ENCODE measurements around the gene BEGAIN. TPM values are rescaled to one million over a fixed set of nuclear protein-coding genes. Genes with fewer than 3 reads are reported as not detected.
A peak's percentile ranks its signal among the peaks of the same experiment; 100 is the strongest.

BEGAIN gene
- total and polyA plus RNA-seq, 2 experiments from 2014 or later, result 0.11 to 0.65 TPM

DNA sequence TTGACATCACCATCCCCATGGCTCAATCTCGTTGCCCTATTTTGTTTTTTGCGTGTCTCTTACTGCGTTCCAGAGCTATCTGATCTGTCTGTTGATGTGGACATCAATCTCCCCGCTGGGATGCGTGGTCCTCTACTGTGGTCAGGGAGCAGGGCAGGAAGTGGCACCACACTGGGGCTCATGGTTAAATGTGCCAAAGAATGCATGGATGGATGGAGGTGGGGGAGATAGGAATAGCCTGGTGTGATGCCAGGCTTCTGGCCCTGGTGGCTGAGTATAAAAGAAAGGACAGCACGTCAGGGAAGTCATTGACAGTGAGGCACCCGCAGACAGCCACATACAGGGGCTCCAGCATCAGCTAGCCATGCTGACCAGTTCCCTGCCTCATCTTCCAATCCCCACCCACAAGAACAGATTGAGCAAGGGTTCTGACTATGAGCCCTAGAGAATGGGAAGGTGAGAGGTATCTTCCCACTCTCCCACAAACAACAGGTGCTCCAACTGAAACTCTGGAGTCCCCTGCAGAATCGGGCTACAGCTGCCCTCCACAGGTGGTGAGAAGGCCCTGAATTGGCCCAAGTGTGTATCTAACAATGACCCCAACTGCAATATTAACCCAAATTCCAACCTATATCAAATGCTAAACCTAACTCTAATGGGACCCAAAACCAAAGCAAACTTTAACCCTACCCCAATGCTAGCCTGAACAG lies 2.7 kb upstream of the BEGAIN start:
- no peaks in the 10 kb centered on the region for H3K4me1 ChIP-seq (ENCODE audit: insufficient read depth)
- no peak for TF ChIP-seq EZH2phosphoT487 (IDR thresholded peaks at IDR 0.05; ENCODE audit: insufficient read depth, low read depth)
- TF ChIP-seq EZH2 (IDR thresholded peaks at IDR 0.05; ENCODE audit: insufficient read depth, poor library complexity, severe bottlenecking), result no peak
- no peak overlapping the region for H3K27ac ChIP-seq
- DNase-seq, result no peak
- H3K9me3 ChIP-seq (ENCODE audit: low read depth), result no peaks in the 10 kb centered on the region
- no peaks in the 10 kb centered on the region for H3K36me3 ChIP-seq (ENCODE audit: low read depth)
- H3K4me2 ChIP-seq (ENCODE audit: unreplicated experiment), result no peak overlapping the region
- no peaks in the 10 kb centered on the region for H3K79me2 ChIP-seq (ENCODE audit: insufficient read depth)
- H2AFZ ChIP-seq, result no peak overlapping the region
- H3K9me2 ChIP-seq (ENCODE audit: insufficient read depth), result no peaks in the 10 kb centered on the region
- H3K4me3 ChIP-seq, result no peak overlapping the region
- in situ Hi-C loops (cut with MboI), result no loop called here
- no peak overlapping the region for H3K9ac ChIP-seq
- no peaks in the 10 kb centered on the region for H4K20me1 ChIP-seq (ENCODE audit: insufficient read depth)
- no peaks in the 10 kb centered on the region for H3F3A ChIP-seq (ENCODE audit: insufficient read depth)
- peaks cover 34% of the 10 kb centered on the region for H3K27me3 ChIP-seq (replicated peaks; ENCODE audit: insufficient read depth)
- 74 to 75% methylated on average over 8 of the region's 8 CpGs for WGBS, 2 experiments (ENCODE audit: low coverage in 1 of 2, low lambda C conversion rate in 2 of 2, missing lambda C conversion rate in 2 of 2)

DNA sequence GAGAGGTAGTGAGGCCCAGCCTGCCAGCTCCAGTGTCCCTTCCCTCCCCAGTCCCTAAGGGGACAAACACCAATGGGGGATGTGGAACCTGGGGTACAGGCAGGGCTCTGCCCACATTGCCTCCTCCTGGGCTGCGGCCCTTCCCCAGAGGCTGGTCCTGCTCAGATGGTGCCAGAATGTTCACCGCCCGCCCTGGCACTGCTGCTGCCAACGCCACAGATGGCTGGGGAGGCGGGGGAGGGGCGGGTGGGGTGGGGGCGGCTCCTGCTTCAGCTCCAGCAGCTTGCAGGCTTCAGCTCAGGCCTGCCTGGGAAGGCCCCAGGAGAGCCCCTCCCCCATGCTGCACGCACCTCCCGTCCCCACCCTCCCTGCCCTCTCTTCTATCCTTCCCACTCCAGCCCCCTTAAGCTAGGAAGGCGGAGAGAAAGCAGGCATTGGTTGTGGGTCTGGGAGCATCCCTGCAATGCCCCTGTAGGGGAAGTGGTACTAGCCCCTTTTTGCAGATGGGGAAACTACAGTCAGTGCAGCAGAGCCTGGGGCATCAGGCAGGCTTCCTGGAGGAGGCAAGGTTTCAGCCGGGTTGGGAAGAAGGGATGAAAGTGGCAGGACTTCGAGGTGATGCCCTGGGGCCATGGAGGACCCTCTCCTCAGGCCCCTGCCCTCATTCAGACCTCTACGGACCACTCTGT lies 2.0 kb upstream of the BEGAIN start:
- peaks cover 27% of the 10 kb centered on the region for H3K27me3 ChIP-seq (replicated peaks; ENCODE audit: insufficient read depth)
- H3K36me3 ChIP-seq (ENCODE audit: low read depth), result no peaks in the 10 kb centered on the region
- no peaks in the 10 kb centered on the region for H3K4me1 ChIP-seq (ENCODE audit: insufficient read depth)
- DNase-seq, result no peak
- TF ChIP-seq EZH2phosphoT487 (IDR thresholded peaks at IDR 0.05; ENCODE audit: insufficient read depth, low read depth) (no peak), EZH2 (IDR thresholded peaks at IDR 0.05; ENCODE audit: insufficient read depth, poor library complexity, severe bottlenecking) (no peak)
- no peaks in the 10 kb centered on the region for H3K79me2 ChIP-seq (ENCODE audit: insufficient read depth)
- no peaks in the 10 kb centered on the region for H3K9me2 ChIP-seq (ENCODE audit: insufficient read depth)
- in situ Hi-C loops (cut with MboI), result no loop called here
- H3K9me3 ChIP-seq (ENCODE audit: low read depth), result no peaks in the 10 kb centered on the region
- no peak overlapping the region for H2AFZ ChIP-seq
- no peaks in the 10 kb centered on the region for H4K20me1 ChIP-seq (ENCODE audit: insufficient read depth)
- 37 to 38% methylated on average over 8 to 13 of the region's 13 CpGs for WGBS, 2 experiments (ENCODE audit: low coverage in 1 of 2, low lambda C conversion rate in 2 of 2, missing lambda C conversion rate in 2 of 2)
- H3F3A ChIP-seq (ENCODE audit: insufficient read depth), result no peaks in the 10 kb centered on the region
- no peak overlapping the region for H3K9ac ChIP-seq
- H3K27ac ChIP-seq, result no peak overlapping the region
- H3K4me3 ChIP-seq, result no peak overlapping the region
- no peak overlapping the region for H3K4me2 ChIP-seq (ENCODE audit: unreplicated experiment)

DNA sequence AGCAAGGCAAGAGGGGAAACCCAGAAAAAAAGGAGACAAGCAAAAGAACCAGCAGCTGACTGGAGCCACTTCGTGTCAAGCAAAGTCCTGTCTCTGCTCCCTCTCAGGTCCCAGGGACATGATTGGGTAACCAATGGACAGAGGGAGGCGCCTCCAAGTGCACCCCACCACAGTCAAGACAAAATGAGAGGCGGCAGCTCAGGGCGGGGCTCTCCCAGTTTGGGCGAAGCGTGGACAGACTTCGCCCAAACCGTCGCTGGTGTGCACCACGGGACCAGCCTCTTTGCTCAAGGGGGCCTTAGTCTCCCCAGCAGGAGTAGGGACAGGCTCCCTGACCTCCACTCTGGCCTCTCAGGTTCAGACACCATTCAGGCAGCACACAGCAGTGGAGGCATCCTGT lies 1.5 kb upstream of the BEGAIN start:
- no peak for DNase-seq
- Histone ChIP-seq H3K27ac (no peak overlapping the region), H3K36me3 (ENCODE audit: low read depth) (no peaks in the 10 kb centered on the region), H3K79me2 (ENCODE audit: insufficient read depth) (no peaks in the 10 kb centered on the region), H3K9me2 (ENCODE audit: insufficient read depth) (no peaks in the 10 kb centered on the region), H3K9ac (no peak overlapping the region), H3K9me3 (ENCODE audit: low read depth) (no peaks in the 10 kb centered on the region), H3K27me3 (replicated peaks; ENCODE audit: insufficient read depth) (peaks cover 21% of the 10 kb centered on the region), H3K4me1 (ENCODE audit: insufficient read depth) (no peaks in the 10 kb centered on the region), H2AFZ (no peak overlapping the region), H3K4me2 (ENCODE audit: unreplicated experiment) (no peak overlapping the region), H4K20me1 (ENCODE audit: insufficient read depth) (no peaks in the 10 kb centered on the region), H3F3A (ENCODE audit: insufficient read depth) (no peaks in the 10 kb centered on the region), H3K4me3 (no peak overlapping the region)
- no peak for TF ChIP-seq EZH2phosphoT487 (IDR thresholded peaks at IDR 0.05; ENCODE audit: insufficient read depth, low read depth)
- TF ChIP-seq EZH2 (IDR thresholded peaks at IDR 0.05; ENCODE audit: insufficient read depth, poor library complexity, severe bottlenecking), result no peak
- in situ Hi-C loops (cut with MboI), result no loop called here
- 76 to 79% methylated on average over 10 of the region's 10 CpGs for WGBS, 2 experiments (ENCODE audit: low coverage in 1 of 2, low lambda C conversion rate in 2 of 2, missing lambda C conversion rate in 2 of 2)

DNA sequence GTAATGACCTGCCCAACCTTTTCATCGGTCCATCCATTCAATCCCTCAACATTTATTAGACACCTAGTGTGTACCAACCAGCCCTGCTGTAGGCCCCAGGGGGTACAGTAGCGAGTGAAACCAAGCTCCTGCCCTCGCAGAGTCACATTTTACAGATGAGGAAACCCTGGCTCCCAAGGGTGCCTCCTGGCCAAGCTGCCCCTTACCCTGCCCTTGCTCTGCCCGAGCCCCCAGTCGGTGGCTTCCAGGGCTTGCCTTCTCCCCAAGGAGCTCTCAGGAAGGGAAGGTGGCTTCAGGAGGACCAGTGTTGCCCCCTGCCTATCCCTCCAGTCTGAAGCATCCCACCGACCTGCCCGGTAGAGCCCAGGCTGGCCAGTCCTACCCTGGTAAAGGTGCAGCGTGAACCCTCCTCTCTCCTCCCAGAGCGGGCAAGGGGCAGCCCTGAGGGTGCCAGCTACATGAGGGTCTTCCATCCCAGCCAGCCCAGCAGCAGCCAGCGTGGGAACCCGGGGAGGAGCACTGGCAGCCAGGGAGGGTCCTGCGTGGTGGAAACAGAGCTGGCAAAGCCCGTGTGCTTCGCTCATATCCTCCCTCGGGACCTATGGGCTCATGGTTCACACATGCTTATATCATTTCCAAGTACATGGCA lies 670 bp upstream of the BEGAIN start:
- H3K4me2 ChIP-seq (ENCODE audit: unreplicated experiment), result no peak overlapping the region
- no peaks in the 10 kb centered on the region for H3K9me2 ChIP-seq (ENCODE audit: insufficient read depth)
- no peaks in the 10 kb centered on the region for H3K4me1 ChIP-seq (ENCODE audit: insufficient read depth)
- no peak overlapping the region for H3K9ac ChIP-seq
- in situ Hi-C loops (cut with MboI), result no loop called here
- WGBS, 2 experiments (ENCODE audit: low coverage in 1 of 2, low lambda C conversion rate in 2 of 2, missing lambda C conversion rate in 2 of 2), result 35 to 40% methylated on average over 15 of the region's 15 CpGs
- no peak overlapping the region for H3K4me3 ChIP-seq
- no peaks in the 10 kb centered on the region for H3F3A ChIP-seq (ENCODE audit: insufficient read depth)
- H2AFZ ChIP-seq, result no peak overlapping the region
- H3K27ac ChIP-seq, result no peak overlapping the region
- no peaks in the 10 kb centered on the region for H3K9me3 ChIP-seq (ENCODE audit: low read depth)
- no peaks in the 10 kb centered on the region for H3K79me2 ChIP-seq (ENCODE audit: insufficient read depth)
- no peaks in the 10 kb centered on the region for H3K36me3 ChIP-seq (ENCODE audit: low read depth)
- DNase-seq, result peak; percentile 48
- peaks cover 21% of the 10 kb centered on the region for H3K27me3 ChIP-seq (replicated peaks; ENCODE audit: insufficient read depth)
- no peak for TF ChIP-seq EZH2phosphoT487 (IDR thresholded peaks at IDR 0.05; ENCODE audit: insufficient read depth, low read depth)
- peak; percentile 50 for TF ChIP-seq EZH2 (IDR thresholded peaks at IDR 0.05; ENCODE audit: insufficient read depth, poor library complexity, severe bottlenecking)
- H4K20me1 ChIP-seq (ENCODE audit: insufficient read depth), result no peaks in the 10 kb centered on the region

Data from GM23248 (cell line).